ENCODE measurements around the gene PGM3. TPM values are rescaled to one million over a fixed set of nuclear protein-coding genes. Genes with fewer than 3 reads are reported as not detected.

PGM3 gene
- total and polyA plus RNA-seq, 11 donors, result 3.8 to 25.1 (median 15.8) TPM

- no peak for DNase-seq
- H3K4me1 ChIP-seq, result peaks cover 0 to 4% (median 0%) of the 10 kb centered on the region in 12 donors
- H3K27me3 ChIP-seq, result no peaks in the 10 kb centered on the region
- no peak overlapping the region for H3K4me3 ChIP-seq
- 85 to 92% (median 89%) methylated on average over 4 of the region's 4 CpGs for WGBS, 4 donors
- TF ChIP-seq POLR2A (IDR thresholded peaks at IDR 0.05) (no peak), CTCF (IDR thresholded peaks at IDR 0.05) (no peak)
- no peaks in the 10 kb centered on the region for H3K9me3 ChIP-seq
- peaks cover 0 to 100% (median 98%) of the 10 kb centered on the region in 9 donors for H3K36me3 ChIP-seq
- no peak for ATAC-seq
- no peak overlapping the region for H3K27ac ChIP-seq
- intact Hi-C loops (cut with DNase I), result no loop called here
These were observed 16.8 kb downstream of the PGM3 start for GRCh38 chr6:83176246-83176645.

- Histone ChIP-seq H3K9me3 (no peaks in the 10 kb centered on the region), H3K4me1 (no peaks in the 10 kb centered on the region), H3K27me3 (no peaks in the 10 kb centered on the region), H3K4me3 (no peak overlapping the region), H3K36me3 (peaks cover 3 to 100% (median 100%) of the 10 kb centered on the region in 9 donors), H3K27ac (no peak overlapping the region)
- no peak for ATAC-seq
- 84 to 97% (median 93%) methylated on average over 1 of the region's 1 CpG for WGBS, 4 donors
- intact Hi-C loops (cut with DNase I), result loop anchor here in 1 of 10 donors (5.0 kb wide), 1 partner anchor 37 kb away; no protein-coding TSS in a partner anchor
- no peak for DNase-seq
- no peak for TF ChIP-seq CTCF (IDR thresholded peaks at IDR 0.05)
- no peak for TF ChIP-seq POLR2A (IDR thresholded peaks at IDR 0.05)
These were observed 23.6 kb downstream of the PGM3 start for GRCh38 chr6:83169511-83169910.

- no peaks in the 10 kb centered on the region for H3K9me3 ChIP-seq
- TF ChIP-seq POLR2A (IDR thresholded peaks at IDR 0.05), result no peak
- no peak for TF ChIP-seq CTCF (IDR thresholded peaks at IDR 0.05)
- ATAC-seq, result no peak
- intact Hi-C loops (cut with DNase I), result loop anchor here in 1 of 10 donors (5.0 kb wide), 1 partner anchor 37 kb away; no protein-coding TSS in a partner anchor
- H3K36me3 ChIP-seq, result peaks cover 3 to 100% (median 98%) of the 10 kb centered on the region in 9 donors
- no peaks in the 10 kb centered on the region for H3K27me3 ChIP-seq
- H3K4me3 ChIP-seq, result no peak overlapping the region
- H3K27ac ChIP-seq, result no peak overlapping the region
- H3K4me1 ChIP-seq, result no peaks in the 10 kb centered on the region
- DNase-seq, result no peak
These were observed 24.0 kb downstream of the PGM3 start for GRCh38 chr6:83169106-83169505.

GRCh38 chr6:83168556-83168955, 24.5 kb downstream of the PGM3 start:
- ATAC-seq (no peak), DNase-seq (no peak)
- no peaks in the 10 kb centered on the region for H3K4me1 ChIP-seq
- no peaks in the 10 kb centered on the region for H3K27me3 ChIP-seq
- WGBS, 4 donors, result 89 to 93% (median 91%) methylated on average over 1 of the region's 1 CpG
- H3K4me3 ChIP-seq, result no peak overlapping the region
- intact Hi-C loops (cut with DNase I), result loop anchor here in 1 of 10 donors (5.0 kb wide), 1 partner anchor 36 kb away; no protein-coding TSS in a partner anchor
- TF ChIP-seq CTCF (IDR thresholded peaks at IDR 0.05), result no peak
- TF ChIP-seq POLR2A (IDR thresholded peaks at IDR 0.05), result no peak
- H3K27ac ChIP-seq, result no peak overlapping the region
- peaks cover 3 to 100% (median 98%) of the 10 kb centered on the region in 9 donors for H3K36me3 ChIP-seq
- H3K9me3 ChIP-seq, result no peaks in the 10 kb centered on the region

All from heart left ventricle (tissue), 16 donors.